ENCODE data around the gene FREM1.

DNA sequence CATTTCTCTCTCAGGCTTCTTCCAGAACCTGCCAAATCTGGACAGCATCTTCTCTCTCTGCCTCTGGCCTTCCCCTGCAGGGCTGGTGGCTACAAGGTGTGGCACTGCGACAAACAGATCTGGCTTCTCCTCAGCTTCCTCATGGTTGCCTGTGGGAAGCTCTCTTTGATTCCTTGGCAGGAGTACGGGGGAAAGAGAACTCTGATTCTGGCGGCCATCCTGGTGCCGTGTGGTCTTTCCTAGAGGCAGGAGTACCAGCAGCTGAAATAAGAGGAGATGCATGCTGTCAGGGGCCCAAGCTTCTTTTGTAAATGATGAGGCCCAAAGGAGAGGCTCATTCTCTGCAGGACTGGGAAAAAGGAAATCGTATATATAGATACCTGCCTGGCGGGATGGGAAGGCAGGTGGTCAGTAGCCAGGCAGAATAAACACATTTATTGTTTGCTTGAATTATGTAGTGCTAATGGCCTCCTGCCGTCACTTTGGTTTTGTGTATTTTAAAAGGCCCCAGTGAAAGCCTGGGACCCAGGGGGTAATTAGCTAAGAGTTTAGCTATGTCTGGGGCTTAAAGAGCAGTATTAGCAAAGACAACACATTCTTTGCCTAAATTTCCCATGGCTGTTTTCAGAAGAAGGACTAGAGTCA lies 187.7 kb downstream of the FREM1 start, which contains the start of gene CER1:
- TF ChIP-seq EZH2phosphoT487 (IDR thresholded peaks at IDR 0.05; ENCODE audit: borderline replicate concordance, low read depth) (no peak), TCF12 (IDR thresholded peaks at IDR 0.05) (no peak), EP300 (IDR thresholded peaks at IDR 0.05; ENCODE audit: borderline replicate concordance in 1 of 2, low read depth in 1 of 2, low read length in 1 of 2) (no peak), POLR2AphosphoS5 (IDR thresholded peaks at IDR 0.05; ENCODE audit: low read depth, low read length) (no peak), SIN3A (IDR thresholded peaks at IDR 0.05; ENCODE audit: borderline replicate concordance, low read depth, low read length) (no peak)
- TF ChIP-seq, protein P1, sequence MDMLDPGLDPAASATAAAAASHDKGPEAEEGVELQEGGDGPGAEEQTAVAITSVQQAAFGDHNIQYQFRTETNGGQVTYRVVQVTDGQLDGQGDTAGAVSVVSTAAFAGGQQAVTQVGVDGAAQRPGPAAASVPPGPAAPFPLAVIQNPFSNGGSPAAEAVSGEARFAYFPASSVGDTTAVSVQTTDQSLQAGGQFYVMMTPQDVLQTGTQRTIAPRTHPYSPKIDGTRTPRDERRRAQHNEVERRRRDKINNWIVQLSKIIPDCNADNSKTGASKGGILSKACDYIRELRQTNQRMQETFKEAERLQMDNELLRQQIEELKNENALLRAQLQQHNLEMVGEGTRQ (IDR thresholded peaks at IDR 0.05; ENCODE audit: borderline replicate concordance, low read depth, low read length): no peak
- TF ChIP-seq, protein P2, sequence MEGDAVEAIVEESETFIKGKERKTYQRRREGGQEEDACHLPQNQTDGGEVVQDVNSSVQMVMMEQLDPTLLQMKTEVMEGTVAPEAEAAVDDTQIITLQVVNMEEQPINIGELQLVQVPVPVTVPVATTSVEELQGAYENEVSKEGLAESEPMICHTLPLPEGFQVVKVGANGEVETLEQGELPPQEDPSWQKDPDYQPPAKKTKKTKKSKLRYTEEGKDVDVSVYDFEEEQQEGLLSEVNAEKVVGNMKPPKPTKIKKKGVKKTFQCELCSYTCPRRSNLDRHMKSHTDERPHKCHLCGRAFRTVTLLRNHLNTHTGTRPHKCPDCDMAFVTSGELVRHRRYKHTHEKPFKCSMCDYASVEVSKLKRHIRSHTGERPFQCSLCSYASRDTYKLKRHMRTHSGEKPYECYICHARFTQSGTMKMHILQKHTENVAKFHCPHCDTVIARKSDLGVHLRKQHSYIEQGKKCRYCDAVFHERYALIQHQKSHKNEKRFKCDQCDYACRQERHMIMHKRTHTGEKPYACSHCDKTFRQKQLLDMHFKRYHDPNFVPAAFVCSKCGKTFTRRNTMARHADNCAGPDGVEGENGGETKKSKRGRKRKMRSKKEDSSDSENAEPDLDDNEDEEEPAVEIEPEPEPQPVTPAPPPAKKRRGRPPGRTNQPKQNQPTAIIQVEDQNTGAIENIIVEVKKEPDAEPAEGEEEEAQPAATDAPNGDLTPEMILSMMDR (IDR thresholded peaks at IDR 0.05): no peak
- TF ChIP-seq, protein P3, sequence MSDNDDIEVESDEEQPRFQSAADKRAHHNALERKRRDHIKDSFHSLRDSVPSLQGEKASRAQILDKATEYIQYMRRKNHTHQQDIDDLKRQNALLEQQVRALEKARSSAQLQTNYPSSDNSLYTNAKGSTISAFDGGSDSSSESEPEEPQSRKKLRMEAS (IDR thresholded peaks at IDR 0.05; ENCODE audit: low read depth): no peak
